Breast epithelium (tissue), 4 donors: ENCODE data around the gene PMP22. TPM values are rescaled to one million over a fixed set of nuclear protein-coding genes. Genes with fewer than 3 reads are reported as not detected.
"Not testable (repeated sequence)": the region's sequence is repeated elsewhere in the genome, so short reads cannot be mapped to it uniquely, and the experiment has no call there.

Experiments
- DNase-seq, 2 donors: peaks; one replicate each; pipeline ENCODE4 v3.0.0-alpha.2; 2019; ENCODE audit warnings: low spot score in 2 of 2
- H3K27ac ChIP-seq, 2 donors: fragments of 200-600 bp; sonication (generic) in 1 of 2; one replicate each; pipeline ENCODE4 v1.5.1; 2016 to 2019; ENCODE audit warnings: mild to moderate bottlenecking in 1 of 2
- H3K27me3 ChIP-seq, 2 donors: fragments of 200-600 bp; sonication (generic) in 1 of 2; one replicate each; pipeline versions ENCODE4 v1.5.1 to v1.6.0; 2017 to 2019; ENCODE audit warnings: control low read depth in 1 of 2, mild to moderate bottlenecking in 1 of 2
- H3K36me3 ChIP-seq: fragments of 200-600 bp; one replicate; pipeline ENCODE4 v1.5.1; 2019
- H3K4me1 ChIP-seq, 2 donors: fragments of 200-600 bp; sonication (generic); one replicate each; pipeline ENCODE4 v1.5.1; 2016 to 2019; ENCODE audit warnings: control low read depth in 1 of 2
- H3K4me3 ChIP-seq, 3 donors: fragments of 200-600 bp; sonication (generic); 1 replicate in 2 of 3; 2 replicates in 1 of 3; pipeline ENCODE4 v1.5.1; 2016 to 2019; ENCODE audit warnings: mild to moderate bottlenecking in 3 of 3, moderate library complexity in 2 of 3
- H3K9me3 ChIP-seq, 2 donors: fragments of 200-600 bp; sonication (generic) in 1 of 2; one replicate each; pipeline ENCODE4 v1.5.1; 2016 to 2019; ENCODE audit warnings: control low read depth in 1 of 2
- POLR2A ChIP-seq: fragments of 450-650 bp; IDR thresholded peaks from one replicate; pipeline ENCODE4 v1.6.1; 2016; ENCODE audit warnings: antibody characterized with exemption, mild to moderate bottlenecking, moderate library complexity
- POLR2AphosphoS5 ChIP-seq, 3 donors: sonication (generic); formaldehyde crosslinking; IDR thresholded peaks; one replicate each; pipeline ENCODE4 v1.6.1; 2017; ENCODE audit warnings: antibody characterized with exemption in 3 of 3
- intact Hi-C: fragments of 100-400 bp; cut with DNase I; formaldehyde crosslinking; loops from one replicate; pipeline ENCODE4 v1.15.1; 2023; ENCODE audit warnings: low total_unique reads
- total RNA-seq, 3 donors: library from RNA; depleted of rRNA; stranded (reverse); fragments of >200 nt; gene quantifications; one replicate each; pipeline ENCODE4 v1.1.0, GENCODE V29; 2016
- TF ChIP-seq, protein P1 (sequence below), 3 donors: fragments of 450-650 bp; IDR thresholded peaks; one replicate each; pipeline ENCODE4 v1.5.1; 2016 to 2017; ENCODE audit warnings: antibody characterized with exemption in 3 of 3, mild to moderate bottlenecking in 3 of 3, moderate library complexity in 3 of 3

Gene PMP22
- total RNA-seq, 3 donors from 2014 or later = 114 to 478 (median 152) TPM

DNA sequence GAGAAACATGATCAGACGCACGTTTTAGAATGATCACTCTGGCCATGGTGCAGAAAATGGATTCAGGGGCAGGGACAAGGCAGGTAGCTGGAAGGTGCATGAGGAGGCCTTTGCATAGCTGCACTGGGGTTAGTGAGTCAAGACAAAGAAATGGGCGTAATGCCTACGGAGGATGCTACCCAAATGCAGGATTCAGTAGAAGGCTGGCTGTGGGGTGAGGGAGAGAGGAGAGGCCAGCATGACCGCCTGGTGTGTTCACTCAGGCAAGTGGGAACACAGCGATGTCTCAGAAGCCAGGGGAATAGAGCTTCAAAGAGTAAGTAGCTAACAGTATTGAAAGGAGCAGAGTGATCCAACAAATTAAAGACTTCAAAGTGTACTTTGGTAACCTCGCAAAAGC, 31.2 kb downstream of the PMP22 start:
- TF ChIP-seq, protein P1, sequence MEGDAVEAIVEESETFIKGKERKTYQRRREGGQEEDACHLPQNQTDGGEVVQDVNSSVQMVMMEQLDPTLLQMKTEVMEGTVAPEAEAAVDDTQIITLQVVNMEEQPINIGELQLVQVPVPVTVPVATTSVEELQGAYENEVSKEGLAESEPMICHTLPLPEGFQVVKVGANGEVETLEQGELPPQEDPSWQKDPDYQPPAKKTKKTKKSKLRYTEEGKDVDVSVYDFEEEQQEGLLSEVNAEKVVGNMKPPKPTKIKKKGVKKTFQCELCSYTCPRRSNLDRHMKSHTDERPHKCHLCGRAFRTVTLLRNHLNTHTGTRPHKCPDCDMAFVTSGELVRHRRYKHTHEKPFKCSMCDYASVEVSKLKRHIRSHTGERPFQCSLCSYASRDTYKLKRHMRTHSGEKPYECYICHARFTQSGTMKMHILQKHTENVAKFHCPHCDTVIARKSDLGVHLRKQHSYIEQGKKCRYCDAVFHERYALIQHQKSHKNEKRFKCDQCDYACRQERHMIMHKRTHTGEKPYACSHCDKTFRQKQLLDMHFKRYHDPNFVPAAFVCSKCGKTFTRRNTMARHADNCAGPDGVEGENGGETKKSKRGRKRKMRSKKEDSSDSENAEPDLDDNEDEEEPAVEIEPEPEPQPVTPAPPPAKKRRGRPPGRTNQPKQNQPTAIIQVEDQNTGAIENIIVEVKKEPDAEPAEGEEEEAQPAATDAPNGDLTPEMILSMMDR (IDR thresholded peaks at IDR 0.05) = no peak
- TF ChIP-seq POLR2AphosphoS5 (IDR thresholded peaks at IDR 0.05) (no peak), POLR2A (no peak)

DNA sequence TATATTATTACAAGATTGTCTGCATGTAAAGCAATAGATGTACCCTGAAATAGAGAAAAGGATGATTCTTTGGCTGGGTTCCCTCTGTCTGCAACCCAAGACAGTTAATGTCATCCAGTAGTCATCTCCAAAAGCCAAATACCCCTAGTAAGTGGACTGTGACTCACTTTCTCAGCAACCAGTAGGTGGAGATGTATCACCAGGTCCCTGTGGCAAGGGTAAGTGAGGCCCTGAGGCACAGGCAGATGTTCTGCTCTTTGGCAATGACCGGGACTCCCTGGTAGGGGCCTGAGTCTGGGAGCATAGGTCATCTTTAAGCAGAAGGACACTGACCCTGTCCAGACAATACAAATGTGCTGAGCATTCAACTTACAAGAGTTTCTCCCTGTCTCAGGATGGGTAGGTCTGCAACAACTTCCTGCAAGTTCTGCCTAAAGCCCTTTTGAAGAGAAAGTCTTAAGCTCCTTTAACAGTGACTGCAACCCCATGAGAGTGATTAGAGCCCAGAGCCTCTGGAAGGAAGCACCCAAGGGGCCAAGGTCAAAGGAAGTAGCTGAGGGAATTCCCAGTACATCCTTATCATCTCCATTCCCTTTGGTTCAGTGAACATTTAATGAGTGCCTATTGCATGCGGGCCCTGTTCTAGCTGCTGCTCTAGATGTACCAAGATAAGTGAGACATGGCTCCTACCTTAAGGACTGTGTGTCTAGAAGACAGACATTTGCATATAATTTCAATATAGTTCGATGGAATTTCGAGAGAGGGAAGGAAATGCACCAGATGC, 31.9 kb downstream of the PMP22 start:
- DNase-seq = no peak
- no peaks in the 10 kb centered on the region for H3K27me3 ChIP-seq
- H3K9me3 ChIP-seq = no peaks in the 10 kb centered on the region
- H3K36me3 ChIP-seq = peaks cover 5% of the 10 kb centered on the region
- H3K27ac ChIP-seq = no peak overlapping the region
- intact Hi-C loops = no loop called here
- TF ChIP-seq POLR2AphosphoS5 (IDR thresholded peaks at IDR 0.05) = no peak
- TF ChIP-seq, protein P1 (IDR thresholded peaks at IDR 0.05) = no peak
- TF ChIP-seq POLR2A = no peak
- no peaks in the 10 kb centered on the region for H3K4me1 ChIP-seq
- H3K4me3 ChIP-seq = no peak overlapping the region

More for the DNA sequence above, 31.2 kb downstream of the PMP22 start:
- Histone ChIP-seq H3K9me3 (no peaks in the 10 kb centered on the region), H3K27ac (no peak overlapping the region), H3K4me1 (no peaks in the 10 kb centered on the region), H3K36me3 (peaks cover 5% of the 10 kb centered on the region), H3K27me3 (no peaks in the 10 kb centered on the region), H3K4me3 (no peak overlapping the region)
- intact Hi-C loops = no loop called here
- no peak for DNase-seq

DNA sequence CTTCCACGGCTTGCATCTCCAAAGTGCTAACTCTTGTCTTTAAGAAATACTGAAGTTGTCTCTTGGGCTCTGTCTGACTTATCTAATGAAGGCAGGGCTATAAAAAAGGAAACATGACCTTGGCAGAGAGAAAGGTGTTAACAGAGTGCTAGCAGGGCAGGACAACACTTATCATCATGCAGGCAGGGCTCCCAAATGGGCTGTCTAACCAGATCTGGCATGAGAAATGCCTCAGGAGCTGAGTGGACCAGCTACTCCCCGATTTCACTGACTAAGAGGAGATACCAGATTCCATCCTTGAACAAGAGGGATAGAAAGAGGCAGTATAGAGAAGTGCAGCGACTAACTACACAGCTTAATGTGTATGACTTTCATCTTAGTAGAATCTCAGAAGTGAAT, 32.6 kb downstream of the PMP22 start:
- Histone ChIP-seq H3K36me3 (peaks cover 5% of the 10 kb centered on the region), H3K4me1 (no peaks in the 10 kb centered on the region), H3K27me3 (no peaks in the 10 kb centered on the region), H3K27ac (no peak overlapping the region), H3K9me3 (no peaks in the 10 kb centered on the region), H3K4me3 (no peak overlapping the region)
- DNase-seq = no peak
- intact Hi-C loops = no loop called here
- TF ChIP-seq POLR2A = no peak
- TF ChIP-seq POLR2AphosphoS5 (IDR thresholded peaks at IDR 0.05) = no peak
- TF ChIP-seq, protein P1 (IDR thresholded peaks at IDR 0.05) = no peak

DNA sequence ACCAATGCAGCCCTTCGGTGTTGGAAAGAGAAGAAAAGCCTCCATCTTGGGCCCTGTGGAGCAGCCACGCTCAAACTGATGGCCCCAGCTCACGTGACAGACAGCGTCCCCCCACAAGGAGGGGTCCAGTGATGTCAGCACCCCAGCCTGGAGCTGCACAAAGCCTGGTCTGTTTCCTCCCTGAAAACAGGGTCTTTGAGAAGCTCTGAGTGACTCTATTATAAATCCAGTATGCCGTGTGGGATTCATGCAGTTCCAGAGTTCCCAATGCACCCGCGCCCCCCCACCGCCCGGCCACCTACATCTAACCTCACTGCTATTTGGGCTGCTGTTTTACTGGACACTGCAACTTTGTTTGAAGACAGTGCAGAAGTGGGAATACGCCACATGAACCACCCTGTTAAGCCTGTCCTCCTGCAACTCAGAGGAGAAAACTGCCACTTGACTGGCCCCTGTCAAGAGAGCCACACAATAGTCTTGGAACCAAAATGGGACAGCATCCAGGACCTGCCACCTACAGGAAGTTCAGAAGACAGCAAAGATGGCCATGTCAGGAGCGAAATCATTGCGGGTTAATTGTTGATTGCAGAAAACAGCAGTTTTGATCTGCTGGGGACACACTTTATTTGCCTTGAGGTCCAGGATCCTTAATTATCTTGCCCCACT, 33.1 kb downstream of the PMP22 start:
- H3K27ac ChIP-seq = no peak overlapping the region
- no peaks in the 10 kb centered on the region for H3K9me3 ChIP-seq
- H3K27me3 ChIP-seq = no peaks in the 10 kb centered on the region
- intact Hi-C loops = no loop called here
- no peak for TF ChIP-seq POLR2A
- TF ChIP-seq POLR2AphosphoS5 (IDR thresholded peaks at IDR 0.05) = no peak
- TF ChIP-seq, protein P1 (IDR thresholded peaks at IDR 0.05) = no peak
- peaks cover 5% of the 10 kb centered on the region for H3K36me3 ChIP-seq
- H3K4me1 ChIP-seq = no peaks in the 10 kb centered on the region
- H3K4me3 ChIP-seq = no peak overlapping the region
- DNase-seq = no peak

DNA sequence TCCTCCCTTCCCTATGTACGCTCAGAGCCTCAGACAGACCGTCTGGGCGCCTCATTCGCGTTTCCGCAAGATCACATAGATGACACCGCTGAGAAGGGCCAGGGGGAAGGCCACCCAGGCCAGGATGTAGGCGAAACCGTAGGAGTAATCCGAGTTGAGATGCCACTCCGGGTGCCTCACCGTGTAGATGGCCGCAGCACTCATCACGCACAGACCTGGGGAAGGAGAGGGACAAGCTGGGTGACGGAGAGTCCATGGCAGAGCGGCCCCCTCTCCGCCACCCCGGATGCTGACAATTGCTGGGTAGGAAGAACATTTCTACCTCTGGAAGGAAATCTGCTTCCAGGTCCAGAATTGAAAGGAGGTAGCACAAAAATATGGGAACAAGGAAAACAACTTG, 34.3 kb downstream of the PMP22 start:
- Histone ChIP-seq H3K27me3 (no peaks in the 10 kb centered on the region), H3K9me3 (no peaks in the 10 kb centered on the region), H3K4me3 (no peak overlapping the region), H3K27ac (no peak overlapping the region), H3K36me3 (no peaks in the 10 kb centered on the region), H3K4me1 (no peaks in the 10 kb centered on the region)
- DNase-seq = no peak
- intact Hi-C loops = no loop called here
- TF ChIP-seq, protein P1 (IDR thresholded peaks at IDR 0.05) = no peak
- TF ChIP-seq POLR2AphosphoS5 (IDR thresholded peaks at IDR 0.05) (no peak), POLR2A (no peak)

DNA sequence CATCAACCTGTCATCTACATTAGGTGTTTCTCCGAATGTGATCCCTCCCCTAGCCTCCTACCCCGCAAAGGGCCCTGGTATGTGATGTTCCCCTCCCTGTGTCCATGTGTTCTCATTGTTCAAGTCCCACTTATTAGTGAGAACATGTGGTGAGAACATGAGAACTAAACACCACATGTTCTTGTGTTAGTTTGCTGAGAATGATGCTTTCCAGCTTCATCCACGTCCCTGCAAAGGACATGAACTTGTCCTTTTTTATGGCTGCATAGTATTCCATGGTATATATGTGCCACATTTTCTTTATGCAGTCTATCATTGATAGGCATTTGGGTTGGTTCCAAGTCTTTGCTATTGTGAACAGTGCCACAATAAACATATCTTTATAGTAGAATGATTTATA, 43.3 kb downstream of the PMP22 start:
- not testable (repeated sequence) for H3K36me3 ChIP-seq, H3K27me3 ChIP-seq, H3K9me3 ChIP-seq, H3K4me3 ChIP-seq, H3K27ac ChIP-seq, H3K4me1 ChIP-seq, DNase-seq
- intact Hi-C loops = loop anchor here (5.0 kb wide), 1 partner anchor 350 kb away; no protein-coding TSS in a partner anchor
